Mucosa of gallbladder (tissue), 1 donor: ENCODE measurements around the gene RNF111. TPM values are rescaled to one million over a fixed set of nuclear protein-coding genes. Genes with fewer than 3 reads are reported as not detected.
A peak's percentile ranks its signal among the peaks of the same experiment; 100 is the strongest.
"Not testable (repeated sequence)": the region's sequence is repeated elsewhere in the genome, so short reads cannot be mapped to it uniquely, and the experiment has no call there.

ENCODE experiments used
- DNase-seq: peaks from one replicate; pipeline ENCODE4 v3.0.0-alpha.2; 2020; ENCODE audit warnings: low spot score
- total RNA-seq: library from RNA; stranded (reverse); gene quantifications from one replicate; pipeline ENCODE4 v1.2.1, GENCODE V29; 2021
- donor health status: DM: no; HTN: no; CAD: no.

Gene RNF111
- total RNA-seq, 1 donor from 2014 or later = 34.5 TPM

DNA sequence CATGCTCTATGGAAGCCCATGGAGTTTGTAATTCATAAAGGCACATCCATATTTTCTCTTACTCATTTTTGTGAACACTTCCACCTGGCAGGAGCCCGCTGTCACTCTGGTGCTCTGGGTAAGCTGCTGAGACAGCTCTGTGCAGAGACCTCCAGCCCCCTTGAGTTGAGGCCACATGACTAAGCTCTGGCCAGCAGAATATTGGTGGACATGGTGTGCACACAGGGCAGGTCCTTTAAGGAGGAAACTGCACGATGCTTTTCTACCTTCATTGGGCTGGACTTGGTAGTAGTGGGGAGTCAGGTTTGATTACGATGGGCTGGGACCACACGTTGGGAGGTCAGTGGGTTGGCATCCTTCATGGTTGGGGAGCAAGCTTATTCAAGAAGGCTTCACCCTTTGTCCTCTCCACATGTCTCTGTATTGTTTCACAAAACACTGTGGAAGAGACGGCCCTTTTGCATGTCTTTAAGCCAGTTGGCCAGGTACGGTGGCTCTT, 146.5 kb downstream of the RNF111 start:
- no peak for DNase-seq

DNA sequence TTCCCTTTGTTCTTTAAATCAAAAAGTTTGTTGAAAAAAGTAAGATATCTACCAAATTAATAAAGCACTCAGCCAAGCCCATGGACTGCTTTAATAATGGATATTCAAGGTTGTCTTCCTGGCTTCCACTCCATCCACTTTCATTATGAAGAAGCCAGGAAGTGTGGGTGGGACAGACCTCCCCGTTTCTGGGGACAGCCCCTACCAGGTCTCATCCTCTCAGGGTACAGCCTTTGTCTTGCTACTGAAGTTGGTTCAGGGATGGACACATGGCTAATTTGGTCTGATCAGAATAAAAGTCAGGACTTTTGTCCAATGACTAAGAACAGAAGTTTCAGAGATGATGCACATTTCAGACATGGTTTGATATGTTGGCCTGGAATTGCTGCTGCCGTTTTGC, 150.1 kb downstream of the RNF111 start:
- no peak for DNase-seq

DNA sequence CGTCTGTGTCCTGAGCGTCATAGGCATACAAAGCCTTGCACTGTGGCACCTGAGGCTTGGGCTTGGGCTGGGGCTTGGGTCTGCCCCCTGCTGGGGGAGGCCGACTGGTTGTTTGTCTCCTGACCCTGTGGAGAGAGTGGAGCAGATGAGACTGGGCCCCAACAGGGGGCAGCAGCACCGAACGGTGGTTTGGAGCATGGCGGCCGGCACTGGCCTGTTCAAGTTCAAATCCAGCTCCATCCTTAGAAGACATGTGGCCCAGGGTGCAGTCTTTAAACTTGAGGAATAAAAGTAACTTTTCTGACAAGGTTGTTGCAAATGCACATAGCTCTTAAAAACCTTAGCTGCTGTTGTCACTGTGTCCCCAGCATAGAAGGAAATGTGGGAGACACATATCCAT, 150.8 kb downstream of the RNF111 start:
- peak; percentile 20 for DNase-seq

DNA sequence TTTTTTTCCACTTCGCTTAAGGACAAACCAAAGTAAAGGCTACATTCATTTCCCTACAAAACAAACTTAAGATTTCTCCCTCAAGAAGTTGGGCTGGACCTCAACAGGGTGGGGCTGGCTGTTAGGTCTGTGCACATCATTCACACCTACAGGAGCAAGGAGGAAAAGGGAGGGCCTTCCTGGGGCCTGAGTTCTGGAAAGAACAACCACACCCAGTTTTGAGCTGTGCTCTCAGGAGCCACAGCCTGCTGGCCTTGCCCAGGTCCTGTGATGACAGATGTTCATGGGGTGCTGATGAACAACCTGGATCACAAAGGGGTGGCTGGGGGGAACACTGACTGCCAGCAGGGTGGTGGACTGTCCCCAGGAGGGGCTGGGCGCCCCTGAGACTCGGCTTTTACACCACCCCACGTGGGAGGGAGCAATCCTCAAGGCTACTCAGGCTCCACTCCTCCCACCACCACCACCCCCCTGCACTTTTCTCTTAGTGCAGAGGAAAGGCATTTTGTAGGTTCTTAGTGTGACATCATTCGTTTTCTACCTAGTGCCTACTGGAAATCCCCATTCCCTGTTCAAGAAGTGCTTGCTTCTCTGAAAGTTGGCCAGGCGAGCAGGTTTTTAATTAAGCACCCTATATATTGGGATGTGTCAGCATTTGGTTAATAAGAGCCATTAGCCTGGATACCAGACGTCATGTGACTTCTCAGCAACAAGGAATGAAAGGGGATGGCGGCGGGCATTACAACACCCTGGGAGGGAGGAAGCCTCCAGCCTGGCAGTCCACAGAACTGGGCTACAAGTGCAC, 153.2 kb downstream of the RNF111 start:
- DNase-seq = no peak

DNA sequence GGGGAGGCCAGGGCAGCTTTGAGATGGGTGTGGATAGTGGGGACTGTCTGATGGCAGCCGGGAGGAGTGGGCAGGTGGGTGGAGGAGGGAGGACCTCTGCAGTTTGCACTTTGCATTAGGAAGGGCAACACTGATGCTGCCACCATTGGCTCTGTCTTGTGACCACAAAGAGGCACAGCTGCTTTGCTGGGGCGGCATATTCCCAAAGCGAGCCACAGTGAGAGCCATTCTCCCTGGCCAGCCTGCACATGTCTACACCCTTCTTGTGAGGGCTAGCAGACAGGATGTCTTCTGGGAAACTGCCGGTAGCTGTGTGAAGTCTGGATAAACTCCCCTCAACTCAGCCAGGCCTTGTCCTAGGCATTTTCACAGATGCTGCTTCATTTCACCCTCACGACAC, 155.8 kb downstream of the RNF111 start:
- DNase-seq = no peak

DNA sequence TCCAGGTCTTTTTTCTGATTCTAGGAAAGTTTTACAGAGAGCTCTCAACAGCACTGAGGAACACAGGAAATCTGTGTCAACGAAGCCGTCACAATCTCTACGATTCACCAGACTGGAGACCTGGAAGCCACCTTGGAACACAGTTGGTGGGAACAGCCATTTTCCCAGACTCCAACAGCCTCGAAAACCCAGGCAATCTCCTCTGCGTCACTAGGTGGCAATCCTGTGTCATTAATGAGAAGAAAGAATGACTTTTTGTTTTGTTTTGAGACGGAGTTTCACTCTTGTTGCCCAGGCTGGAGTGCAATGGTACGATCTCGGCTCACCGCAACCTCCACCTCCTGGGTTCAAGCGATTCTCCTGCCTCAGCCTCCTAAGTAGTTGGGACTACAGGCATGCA, 157.1 kb downstream of the RNF111 start:
- not testable (repeated sequence) for DNase-seq

Other genes with a start within 250 kb of the RNF111 start
- gene ADAM10, start 238.0 kb upstream of the RNF111 start, total RNA-seq = 134 TPM
- gene MINDY2, start 216.4 kb upstream of the RNF111 start, total RNA-seq = 23.7 TPM
- gene SLTM, start 54.0 kb upstream of the RNF111 start, total RNA-seq = 67.1 TPM
- gene CCNB2, start 117.5 kb downstream of the RNF111 start, total RNA-seq = 2.2 TPM
- not detected for gene LDHAL6B, start 219.2 kb downstream of the RNF111 start, total RNA-seq